Mesothelial cell of epicardium (in vitro differentiated cells): ENCODE measurements around the gene RGS19. TPM values are rescaled to one million over a fixed set of nuclear protein-coding genes. Genes with fewer than 3 reads are reported as not detected.

ENCODE experiments used
- DNase-seq, 2 experiments: peaks; one replicate each; pipeline ENCODE4 v3.0.0; 2021; ENCODE audit warnings: low spot score in 2 of 2; ENCODE audit not compliant: unreplicated experiment in 2 of 2
- H3K27ac Mint-ChIP-seq: 2 replicates; pipeline ENCODE4 v1.8.0; 2021; ENCODE audit warnings: mixed read lengths
- H3K27me3 Mint-ChIP-seq: 2 replicates; pipeline ENCODE4 v1.8.0; 2021; ENCODE audit warnings: low read depth, mixed read lengths
- H3K36me3 Mint-ChIP-seq: 2 replicates; pipeline ENCODE4 v1.8.0; 2021; ENCODE audit warnings: mixed read lengths
- H3K4me1 Mint-ChIP-seq: 2 replicates; pipeline ENCODE4 v1.8.0; 2021; ENCODE audit warnings: mixed read lengths
- H3K4me3 Mint-ChIP-seq: 2 replicates; pipeline ENCODE4 v1.8.0; 2021; ENCODE audit warnings: mild to moderate bottlenecking, moderate library complexity, mixed read lengths
- H3K9me3 Mint-ChIP-seq: 2 replicates; pipeline ENCODE4 v1.8.0; 2021; ENCODE audit warnings: mixed read lengths
- total RNA-seq: library from RNA; stranded (reverse); gene quantifications from 3 replicates; pipeline ENCODE4 v1.2.1, GENCODE V29; 2021
- TF ChIP-seq, protein P1 (sequence below): fragments of 200-600 bp; sonication (generic); IDR thresholded peaks from one replicate; pipeline ENCODE4 v1.5.0; 2021; ENCODE audit warnings: antibody characterized with exemption; ENCODE audit not compliant: unreplicated experiment

Gene RGS19
- total RNA-seq, 1 donor from 2014 or later = 7.9 TPM

DNA sequence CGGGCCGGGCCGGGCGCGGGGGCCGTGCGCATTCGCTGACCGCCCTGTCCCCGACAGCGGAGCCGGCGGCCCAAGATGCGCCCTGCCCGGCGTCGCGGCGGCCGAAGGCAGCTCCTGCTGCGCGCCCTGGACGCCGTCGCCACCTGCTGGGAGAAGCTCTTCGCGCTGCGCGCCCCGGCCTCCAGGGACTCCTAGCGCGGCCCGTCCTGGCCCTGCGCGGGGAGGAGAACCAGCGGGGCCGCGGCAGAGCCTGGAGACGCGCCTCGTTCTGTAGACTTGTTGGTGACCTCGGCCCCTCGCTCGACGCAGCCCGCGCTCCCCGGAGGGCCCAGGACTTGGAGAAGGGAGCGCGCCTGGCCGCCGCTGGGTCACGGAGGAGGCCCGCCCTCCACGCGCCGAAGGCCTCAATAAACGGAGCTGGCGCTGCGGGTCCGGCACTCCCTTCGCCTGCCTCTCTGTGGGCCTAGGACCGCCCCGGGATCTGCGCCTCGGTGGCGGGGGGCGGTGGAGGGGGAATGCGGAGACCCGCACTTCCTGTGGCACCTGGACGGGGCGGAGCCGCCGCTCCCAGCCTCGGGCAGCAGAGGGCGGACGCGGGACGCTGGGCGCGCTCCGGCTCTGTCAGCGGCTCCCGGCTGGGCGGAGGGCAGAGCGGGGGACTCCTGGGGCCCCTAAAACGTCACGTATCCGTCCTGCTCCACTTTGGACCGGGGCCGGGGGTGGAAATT is 40.6 kb downstream of the RGS19 start:
- DNase-seq = peak; percentile 68 to 86
- TF ChIP-seq, protein P1, sequence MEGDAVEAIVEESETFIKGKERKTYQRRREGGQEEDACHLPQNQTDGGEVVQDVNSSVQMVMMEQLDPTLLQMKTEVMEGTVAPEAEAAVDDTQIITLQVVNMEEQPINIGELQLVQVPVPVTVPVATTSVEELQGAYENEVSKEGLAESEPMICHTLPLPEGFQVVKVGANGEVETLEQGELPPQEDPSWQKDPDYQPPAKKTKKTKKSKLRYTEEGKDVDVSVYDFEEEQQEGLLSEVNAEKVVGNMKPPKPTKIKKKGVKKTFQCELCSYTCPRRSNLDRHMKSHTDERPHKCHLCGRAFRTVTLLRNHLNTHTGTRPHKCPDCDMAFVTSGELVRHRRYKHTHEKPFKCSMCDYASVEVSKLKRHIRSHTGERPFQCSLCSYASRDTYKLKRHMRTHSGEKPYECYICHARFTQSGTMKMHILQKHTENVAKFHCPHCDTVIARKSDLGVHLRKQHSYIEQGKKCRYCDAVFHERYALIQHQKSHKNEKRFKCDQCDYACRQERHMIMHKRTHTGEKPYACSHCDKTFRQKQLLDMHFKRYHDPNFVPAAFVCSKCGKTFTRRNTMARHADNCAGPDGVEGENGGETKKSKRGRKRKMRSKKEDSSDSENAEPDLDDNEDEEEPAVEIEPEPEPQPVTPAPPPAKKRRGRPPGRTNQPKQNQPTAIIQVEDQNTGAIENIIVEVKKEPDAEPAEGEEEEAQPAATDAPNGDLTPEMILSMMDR = peak; percentile 72

DNA sequence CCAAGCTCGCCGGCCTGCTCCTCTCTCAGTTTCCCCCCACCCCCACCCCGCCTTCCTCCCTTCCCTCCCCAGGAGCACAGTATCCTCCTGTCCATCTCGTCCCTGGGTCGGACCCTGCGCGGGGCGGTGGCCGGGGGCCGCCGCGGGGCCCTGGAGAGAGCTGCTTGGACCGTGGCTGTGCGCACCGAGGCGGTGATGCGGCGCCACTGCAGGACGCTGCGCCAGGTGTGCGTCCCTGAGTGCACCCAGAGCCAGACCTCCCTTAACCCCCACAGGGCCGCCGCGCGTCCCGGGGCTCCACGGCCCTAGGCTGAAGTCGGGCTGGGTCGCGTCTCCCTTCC is 41.1 kb downstream of the RGS19 start:
- DNase-seq = no peak
- TF ChIP-seq, protein P1 = no peak
- peaks cover 8% of the 10 kb centered on the region for H3K4me1 Mint-ChIP-seq
- H3K27me3 Mint-ChIP-seq = peaks cover 52% of the 10 kb centered on the region
- H3K9me3 Mint-ChIP-seq = no peaks in the 10 kb centered on the region
- peaks cover 4% of the 10 kb centered on the region for H3K36me3 Mint-ChIP-seq
- H3K4me3 Mint-ChIP-seq = peak overlapping the region; percentile 17
- H3K27ac Mint-ChIP-seq = no peak overlapping the region

More for the DNA sequence above, 40.6 kb downstream of the RGS19 start:
- Mint-ChIP-seq H3K27me3 (peaks cover 57% of the 10 kb centered on the region), H3K27ac (no peak overlapping the region), H3K4me3 (peak overlapping the region; percentile 56), H3K4me1 (peaks cover 8% of the 10 kb centered on the region), H3K36me3 (peaks cover 2% of the 10 kb centered on the region), H3K9me3 (no peaks in the 10 kb centered on the region)

DNA sequence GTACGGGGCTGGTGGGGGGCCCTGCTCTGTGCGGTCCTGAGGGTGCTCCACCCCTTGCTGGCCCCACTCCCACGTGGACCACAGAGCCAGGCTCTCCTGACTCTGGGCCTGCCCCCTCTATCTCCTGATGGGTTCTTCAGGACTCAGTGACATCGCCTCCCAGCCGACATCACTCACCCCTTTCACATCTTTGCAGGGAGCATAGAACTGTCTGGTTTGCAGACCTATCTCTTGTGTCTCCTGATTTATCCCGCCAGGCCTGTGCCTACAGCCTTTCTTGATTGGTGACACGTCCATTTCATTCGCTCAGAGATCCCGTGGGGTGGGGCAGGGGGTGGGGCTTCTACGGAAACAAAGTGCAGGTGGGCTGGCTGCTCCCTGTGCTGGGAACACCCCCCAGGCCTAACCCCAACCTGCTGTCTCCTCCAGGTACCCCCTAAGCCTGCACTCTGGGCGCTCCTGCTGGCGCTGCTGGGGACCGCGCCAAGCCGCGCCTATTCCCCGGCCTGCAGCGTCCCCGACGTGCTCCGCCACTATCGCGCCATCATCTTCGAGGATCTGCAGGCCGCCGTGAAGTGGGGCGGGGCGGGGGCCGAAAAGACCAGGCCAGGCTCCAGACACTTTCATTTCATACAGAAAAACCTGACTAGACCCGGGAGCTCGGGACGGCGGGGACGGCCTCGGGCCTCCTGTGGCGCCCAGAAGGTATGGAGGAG is 41.7 kb downstream of the RGS19 start:
- H3K4me1 Mint-ChIP-seq = peaks cover 8% of the 10 kb centered on the region
- H3K36me3 Mint-ChIP-seq = peaks cover 4% of the 10 kb centered on the region
- no peak overlapping the region for H3K27ac Mint-ChIP-seq
- DNase-seq = no peak
- H3K27me3 Mint-ChIP-seq = peaks cover 50% of the 10 kb centered on the region
- TF ChIP-seq, protein P1 = no peak
- peak overlapping the region; percentile 46 for H3K4me3 Mint-ChIP-seq
- H3K9me3 Mint-ChIP-seq = no peaks in the 10 kb centered on the region

DNA sequence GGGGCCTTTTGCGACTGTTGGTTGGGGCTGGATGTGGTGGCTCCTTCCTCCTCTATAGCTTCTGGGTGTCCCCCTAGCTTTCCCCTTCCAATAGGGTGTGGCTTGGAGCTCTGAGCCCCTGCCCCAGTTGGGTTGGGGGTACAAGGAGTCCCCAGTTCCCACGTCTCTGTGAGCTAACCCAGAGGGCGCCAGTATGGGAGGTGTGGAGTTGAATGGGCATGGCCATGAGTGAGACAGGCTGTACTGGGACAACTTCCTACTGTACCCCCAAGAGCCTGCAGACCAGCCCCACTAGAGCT is 42.2 kb downstream of the RGS19 start:
- H3K36me3 Mint-ChIP-seq = peaks cover 4% of the 10 kb centered on the region
- H3K27me3 Mint-ChIP-seq = peaks cover 49% of the 10 kb centered on the region
- no peak for DNase-seq
- no peak overlapping the region for H3K27ac Mint-ChIP-seq
- H3K9me3 Mint-ChIP-seq = no peaks in the 10 kb centered on the region
- H3K4me1 Mint-ChIP-seq = peaks cover 8% of the 10 kb centered on the region
- TF ChIP-seq, protein P1 = no peak
- H3K4me3 Mint-ChIP-seq = no peak overlapping the region

DNA sequence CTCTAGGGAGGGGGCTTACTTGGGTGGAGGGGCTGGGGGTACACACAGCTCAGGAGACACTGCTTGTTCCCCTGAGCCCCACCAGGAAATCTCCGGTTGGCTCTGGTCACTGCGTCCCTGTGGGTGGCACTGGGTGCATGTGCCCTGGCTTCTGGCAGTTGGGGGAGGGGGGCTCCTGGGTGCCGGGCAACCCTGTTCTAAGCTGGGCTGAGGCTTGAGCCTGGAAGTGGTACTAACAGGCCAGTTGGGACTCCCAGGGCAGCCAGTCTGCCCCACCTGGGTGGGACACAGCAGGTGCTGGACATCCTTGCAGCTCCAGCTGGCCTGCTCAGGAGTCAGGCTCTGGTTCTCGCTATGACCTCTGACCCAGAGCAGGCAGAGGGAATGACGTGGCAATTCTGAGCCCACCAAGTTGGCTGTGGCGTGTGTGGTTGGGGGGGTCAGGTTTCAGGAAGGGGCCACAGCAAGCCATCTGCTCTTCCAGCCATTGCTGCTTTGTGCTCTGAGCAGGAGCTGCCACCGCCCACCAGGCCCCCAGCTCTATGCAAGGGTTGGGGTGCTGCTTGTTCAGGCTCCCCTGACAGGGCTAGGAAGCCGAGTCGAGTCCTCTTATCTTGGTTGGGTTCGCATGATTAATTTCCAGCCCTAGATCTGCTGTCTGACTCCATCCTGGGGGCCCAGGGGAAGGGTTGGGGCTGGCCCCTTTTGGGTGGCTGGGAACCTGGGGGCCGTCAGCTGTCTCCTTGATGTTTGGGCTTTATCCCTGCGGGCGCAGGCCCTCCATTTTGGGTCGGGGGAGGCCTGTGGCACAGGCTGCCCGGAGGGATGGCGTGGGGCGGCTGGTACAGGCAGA is 42.7 kb downstream of the RGS19 start:
- H3K36me3 Mint-ChIP-seq = peaks cover 4% of the 10 kb centered on the region
- TF ChIP-seq, protein P1 = no peak
- DNase-seq = no peak
- peaks cover 8% of the 10 kb centered on the region for H3K4me1 Mint-ChIP-seq
- H3K4me3 Mint-ChIP-seq = no peak overlapping the region
- H3K27me3 Mint-ChIP-seq = peaks cover 43% of the 10 kb centered on the region
- H3K9me3 Mint-ChIP-seq = no peaks in the 10 kb centered on the region
- no peak overlapping the region for H3K27ac Mint-ChIP-seq
